C4-2B (cell line): ENCODE results near the gene SPINT2.

Source experiments
- ZFX ChIP-seq: fragments of 450-650 bp; IDR thresholded peaks from 2 replicates; pipeline ENCODE4 v1.6.1; 2017
- TF ChIP-seq, protein P1 (sequence below): fragments of 450-650 bp; conservative IDR thresholded peaks from 2 replicates; pipeline ENCODE4 v1.5.1; 2017; ENCODE audit warnings: mild to moderate bottlenecking

DNA sequence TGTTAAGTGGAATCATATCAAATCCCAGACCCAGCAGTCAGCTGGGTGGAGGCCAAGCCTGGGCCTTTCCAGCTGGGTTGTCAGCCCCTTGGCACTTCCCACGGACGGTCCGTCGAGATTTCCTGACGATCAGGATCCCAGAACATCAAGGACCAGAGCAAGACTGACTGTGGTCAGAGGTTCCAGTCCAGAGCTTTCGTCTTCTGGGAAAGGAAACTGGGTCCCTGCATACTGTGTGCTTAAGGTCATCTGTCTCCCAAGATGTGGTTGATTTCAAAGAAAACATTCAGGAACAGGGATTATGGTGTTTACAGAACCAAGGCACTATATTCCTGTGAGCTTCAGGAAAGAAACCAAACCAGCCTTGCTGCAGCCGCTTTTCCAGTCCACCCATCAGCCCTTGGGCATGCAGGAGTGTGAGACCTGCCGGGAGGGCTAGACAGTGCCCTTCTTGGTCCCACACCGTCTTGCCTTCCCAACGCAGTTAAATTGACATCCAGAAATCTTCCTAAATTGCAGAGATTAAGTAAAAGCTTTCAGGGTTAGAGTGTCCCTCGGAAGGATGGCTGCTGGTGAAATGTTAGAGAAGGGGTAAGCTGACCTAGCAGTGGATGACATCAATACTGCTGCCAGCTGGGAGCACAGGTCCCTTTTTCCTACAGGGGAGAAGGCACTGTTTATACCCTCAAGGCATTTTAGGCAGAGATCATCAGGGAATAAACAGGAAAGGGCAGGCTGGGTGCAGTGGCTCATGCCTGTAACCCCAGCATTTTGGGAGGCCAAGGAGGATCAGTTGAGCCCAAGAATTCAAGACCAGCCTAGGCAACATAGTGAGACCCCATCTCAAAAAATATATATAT lies 34.7 kb downstream of the SPINT2 start:
- TF ChIP-seq, protein P1, sequence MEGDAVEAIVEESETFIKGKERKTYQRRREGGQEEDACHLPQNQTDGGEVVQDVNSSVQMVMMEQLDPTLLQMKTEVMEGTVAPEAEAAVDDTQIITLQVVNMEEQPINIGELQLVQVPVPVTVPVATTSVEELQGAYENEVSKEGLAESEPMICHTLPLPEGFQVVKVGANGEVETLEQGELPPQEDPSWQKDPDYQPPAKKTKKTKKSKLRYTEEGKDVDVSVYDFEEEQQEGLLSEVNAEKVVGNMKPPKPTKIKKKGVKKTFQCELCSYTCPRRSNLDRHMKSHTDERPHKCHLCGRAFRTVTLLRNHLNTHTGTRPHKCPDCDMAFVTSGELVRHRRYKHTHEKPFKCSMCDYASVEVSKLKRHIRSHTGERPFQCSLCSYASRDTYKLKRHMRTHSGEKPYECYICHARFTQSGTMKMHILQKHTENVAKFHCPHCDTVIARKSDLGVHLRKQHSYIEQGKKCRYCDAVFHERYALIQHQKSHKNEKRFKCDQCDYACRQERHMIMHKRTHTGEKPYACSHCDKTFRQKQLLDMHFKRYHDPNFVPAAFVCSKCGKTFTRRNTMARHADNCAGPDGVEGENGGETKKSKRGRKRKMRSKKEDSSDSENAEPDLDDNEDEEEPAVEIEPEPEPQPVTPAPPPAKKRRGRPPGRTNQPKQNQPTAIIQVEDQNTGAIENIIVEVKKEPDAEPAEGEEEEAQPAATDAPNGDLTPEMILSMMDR = no peak
- TF ChIP-seq ZFX = no peak
